ENCODE data around the gene TPCN2. TPM values are rescaled to one million over a fixed set of nuclear protein-coding genes. Genes with fewer than 3 reads are reported as not detected.

Gene TPCN2
- total and polyA plus RNA-seq, 7 experiments from 2014 or later, result 3.3 to 29.4 (median 21.2) TPM

DNA sequence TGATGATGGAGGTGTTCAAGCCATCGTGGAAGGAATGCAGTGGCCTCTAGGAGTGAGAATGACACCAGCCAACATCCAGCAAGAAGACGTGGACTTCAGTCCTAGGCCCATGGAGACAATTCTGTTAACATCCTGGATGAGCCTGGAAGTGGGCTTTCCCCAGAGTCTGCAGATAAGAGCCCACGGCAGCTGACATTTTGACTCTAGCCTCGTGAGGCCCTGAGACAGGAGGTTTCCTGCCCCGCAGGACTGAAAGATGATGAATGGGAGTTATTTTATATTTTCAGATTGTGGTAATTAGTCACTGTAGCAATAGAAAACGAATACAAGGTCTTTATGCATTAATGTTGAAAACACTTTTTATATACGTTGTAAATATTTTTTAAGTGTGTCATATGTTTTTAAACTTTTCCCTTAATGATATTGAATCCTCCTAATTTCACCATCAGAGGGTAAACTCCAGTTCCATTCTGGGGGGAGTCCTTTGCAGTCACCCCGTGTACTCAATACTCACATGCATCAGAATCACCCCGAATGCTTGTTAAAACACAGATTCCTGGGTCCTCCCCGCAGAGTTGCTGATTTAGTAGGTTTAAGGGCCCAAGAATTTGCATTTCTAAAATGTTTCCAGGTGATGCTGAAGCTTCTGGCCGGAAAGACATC, 570 bp upstream of the TPCN2 start:
- H3K4me1 ChIP-seq (ENCODE audit: control insufficient read depth in 2 of 2, insufficient read depth in 2 of 2, low read length in 2 of 2), result peaks cover 12 to 16% of the 10 kb centered on the region in 2 donors
- peak overlapping the region; percentile 98 for H3K27ac ChIP-seq (ENCODE audit: low read depth, low read length)
- no peak for DNase-seq

DNA sequence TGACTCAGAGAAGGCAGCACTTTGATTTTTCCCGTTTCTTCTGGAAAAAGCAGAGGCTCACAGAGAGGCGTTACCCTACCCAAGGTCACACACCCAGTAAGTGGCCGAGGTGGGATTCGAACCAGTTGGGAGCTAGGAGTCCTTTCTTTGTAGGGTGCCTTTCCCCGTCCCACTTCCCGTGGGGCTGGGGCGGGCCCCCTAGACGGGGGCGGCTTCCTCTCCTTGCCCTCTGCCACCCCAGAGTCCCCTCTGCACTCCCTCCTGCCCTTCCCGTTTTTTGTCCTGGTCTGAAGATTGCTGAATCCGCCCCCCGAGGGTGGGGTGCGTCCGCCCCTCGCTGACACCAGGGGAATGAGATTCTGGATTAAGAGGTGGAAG, 747 bp downstream of the TPCN2 start:
- DNase-seq (peak in 5 of 9 donors; percentile 9 to 26 (median 20)), ATAC-seq (no peak)
- H3K36me3 ChIP-seq (ENCODE audit: control insufficient read depth in 2 of 3, insufficient read depth in 3 of 3, low read length in 3 of 3), result peaks cover 0 to 12% (median 0%) of the 10 kb centered on the region in 3 experiments
- ChIA-PET CTCF (no interaction called here), POLR2A (interaction anchor here (0.7 kb wide), 2 partner anchors 102 to 247 kb away, joined by 3 to 4 read pairs; no protein-coding TSS in a partner anchor)
- Mint-ChIP-seq H3K4me3 (peak overlapping the region; percentile 75 to 86 (median 82)), H3K27ac (peak overlapping the region; percentile 82 to 94 (median 89)), H3K9me3 (no peaks in the 10 kb centered on the region), H3K4me1 (peaks cover 4 to 35% (median 28%) of the 10 kb centered on the region in 7 donors), H3K36me3 (peaks cover 0 to 4% (median 0%) of the 10 kb centered on the region in 5 donors), H3K27me3 (peaks cover 0 to 22% (median 0%) of the 10 kb centered on the region in 5 donors)
- no peaks in the 10 kb centered on the region for H3K27me3 ChIP-seq (ENCODE audit: control insufficient read depth in 2 of 2, insufficient read depth in 2 of 2, low read length in 2 of 2)
- peak overlapping the region; percentile 98 for H3K27ac ChIP-seq (ENCODE audit: low read depth, low read length)
- H3K4me3 ChIP-seq (ENCODE audit: low read length), result peak overlapping the region; percentile 85
- no peaks in the 10 kb centered on the region for H3K9me3 ChIP-seq (ENCODE audit: control insufficient read depth in 2 of 3, low read length in 3 of 3)
- H3K4me1 ChIP-seq (ENCODE audit: control insufficient read depth in 2 of 2, insufficient read depth in 2 of 2, low read length in 2 of 2), result peaks cover 12 to 16% of the 10 kb centered on the region in 2 donors
- intact Hi-C loops (cut with micrococcal nuclease), result loop anchor here (2.0 to 5.0 kb wide), 5 partner anchors 39 to 1221 kb away; partner anchors contain the start of genes CPT1A (in 1 of the 2), NDUFS8 (in 1 of the 2), PPFIA1 (in 1 of the 2) and PPP6R3 (in 1 of the 2)

More for the DNA sequence above, 570 bp upstream of the TPCN2 start:
- ChIA-PET CTCF (no interaction called here), POLR2A (interaction anchor here (0.7 to 1.5 kb wide), 3 partner anchors 9 to 264 kb away, joined by 3 read pairs; no protein-coding TSS in a partner anchor)
- peaks cover 0 to 5% (median 0%) of the 10 kb centered on the region in 3 experiments for H3K36me3 ChIP-seq (ENCODE audit: control insufficient read depth in 2 of 3, insufficient read depth in 3 of 3, low read length in 3 of 3)
- no peaks in the 10 kb centered on the region for H3K9me3 ChIP-seq (ENCODE audit: control insufficient read depth in 2 of 3, low read length in 3 of 3)
- intact Hi-C loops (cut with micrococcal nuclease), result loop anchor here (1.0 to 5.0 kb wide), 12 partner anchors 41 to 1223 kb away; partner anchors contain the start of genes LTO1 (in 2 of the 2), TESMIN (in 2 of the 2), CPT1A (in 1 of the 2) and IGHMBP2 (in 1 of the 2)
- peaks cover 0 to 27% (median 0%) of the 10 kb centered on the region in 5 donors for H3K27me3 Mint-ChIP-seq
- peak overlapping the region; percentile 85 for H3K4me3 ChIP-seq (ENCODE audit: low read length)
- H3K27me3 ChIP-seq (ENCODE audit: control insufficient read depth in 2 of 2, insufficient read depth in 2 of 2, low read length in 2 of 2), result no peaks in the 10 kb centered on the region
- no peaks in the 10 kb centered on the region for H3K9me3 Mint-ChIP-seq
- H3K36me3 Mint-ChIP-seq, result no peaks in the 10 kb centered on the region
- H3K27ac Mint-ChIP-seq, result peak overlapping the region in 8 of 9 donors; percentile 55 to 91 (median 84)
- peaks cover 4 to 35% (median 29%) of the 10 kb centered on the region in 7 donors for H3K4me1 Mint-ChIP-seq
- peak overlapping the region; percentile 62 to 87 (median 80) for H3K4me3 Mint-ChIP-seq
- peak; percentile 10 for ATAC-seq

DNA sequence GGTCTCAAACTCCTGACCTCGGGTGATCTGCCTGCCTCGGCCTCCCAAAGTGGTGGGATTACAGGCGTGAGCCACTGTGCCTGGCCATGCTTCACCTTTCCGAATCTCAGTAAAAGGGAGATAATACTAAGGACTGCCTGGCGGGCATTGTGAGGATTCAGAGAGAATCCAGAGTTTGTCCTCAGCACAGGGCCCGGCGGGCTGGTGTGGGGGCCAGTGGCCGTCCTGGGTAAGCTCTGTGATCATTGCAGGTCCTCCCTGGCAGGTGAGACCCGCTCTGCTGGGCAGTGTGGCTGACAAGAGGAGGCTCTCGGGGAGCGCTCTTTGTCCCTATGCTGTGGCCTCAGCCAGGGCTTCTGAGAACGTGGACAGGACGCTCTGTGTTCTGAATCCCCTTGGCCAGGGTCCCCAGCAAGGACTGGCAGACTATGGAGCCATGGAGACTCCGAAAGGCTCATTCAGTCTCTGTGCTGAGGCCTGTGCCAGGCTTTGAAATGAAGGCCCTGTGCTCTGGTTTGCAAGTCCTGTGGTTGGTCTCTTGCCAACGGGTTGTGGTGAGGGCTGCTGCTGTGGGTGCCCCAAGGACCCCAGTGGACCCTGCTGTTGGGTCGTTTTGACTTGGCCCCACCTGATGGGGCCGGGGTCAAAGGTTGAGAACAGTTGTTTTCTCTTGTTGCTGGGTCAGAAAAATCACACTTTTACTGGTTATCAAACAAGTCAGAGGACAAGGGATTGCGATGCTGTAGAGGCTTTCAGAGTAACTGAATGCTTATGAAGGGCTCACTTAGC, 2.1 kb downstream of the TPCN2 start:
- ATAC-seq, result no peak
- Histone ChIP-seq H3K9me3 (ENCODE audit: control insufficient read depth in 2 of 3, low read length in 3 of 3) (no peaks in the 10 kb centered on the region), H3K36me3 (ENCODE audit: control insufficient read depth in 2 of 3, insufficient read depth in 3 of 3, low read length in 3 of 3) (peaks cover 0 to 25% (median 0%) of the 10 kb centered on the region in 3 experiments), H3K4me1 (ENCODE audit: control insufficient read depth in 2 of 2, insufficient read depth in 2 of 2, low read length in 2 of 2) (peaks cover 16 to 18% of the 10 kb centered on the region in 2 donors), H3K27me3 (ENCODE audit: control insufficient read depth in 2 of 2, insufficient read depth in 2 of 2, low read length in 2 of 2) (no peaks in the 10 kb centered on the region), H3K4me3 (ENCODE audit: low read length) (no peak overlapping the region), H3K27ac (ENCODE audit: low read depth, low read length) (peak overlapping the region; percentile 33)
- POLR2A ChIA-PET, result no interaction called here
- Mint-ChIP-seq H3K27ac (peak overlapping the region in 8 of 9 donors; percentile 36 to 94 (median 86)), H3K9me3 (no peaks in the 10 kb centered on the region), H3K4me1 (peaks cover 4 to 39% (median 24%) of the 10 kb centered on the region in 7 donors), H3K4me3 (peak overlapping the region; percentile 9 to 86 (median 80)), H3K27me3 (peaks cover 0 to 13% (median 0%) of the 10 kb centered on the region in 5 donors), H3K36me3 (peaks cover 0 to 4% (median 0%) of the 10 kb centered on the region in 5 donors)
- no peak for DNase-seq
- CTCF ChIA-PET, result no interaction called here
- intact Hi-C loops (cut with micrococcal nuclease), result no loop called here

- ATAC-seq, result no peak
- H3K4me3 ChIP-seq (ENCODE audit: low read length), result no peak overlapping the region
- H3K4me1 ChIP-seq (ENCODE audit: control insufficient read depth in 2 of 2, insufficient read depth in 2 of 2, low read length in 2 of 2), result peaks cover 16 to 18% of the 10 kb centered on the region in 2 donors
- CTCF ChIA-PET, result interaction anchor here (0.6 kb wide), 1 partner anchor 49 kb away, joined by 3 read pairs; no protein-coding TSS in a partner anchor
- peak overlapping the region in 8 of 10 donors; percentile 9 to 84 (median 48) for H3K4me3 Mint-ChIP-seq
- no peak for DNase-seq
- no peaks in the 10 kb centered on the region for H3K9me3 ChIP-seq (ENCODE audit: control insufficient read depth in 2 of 3, low read length in 3 of 3)
- POLR2A ChIA-PET, result no interaction called here
- peaks cover 0 to 7% (median 0%) of the 10 kb centered on the region in 5 donors for H3K36me3 Mint-ChIP-seq
- peaks cover 0 to 26% (median 0%) of the 10 kb centered on the region in 3 experiments for H3K36me3 ChIP-seq (ENCODE audit: control insufficient read depth in 2 of 3, insufficient read depth in 3 of 3, low read length in 3 of 3)
- peaks cover 8 to 43% (median 25%) of the 10 kb centered on the region in 7 donors for H3K4me1 Mint-ChIP-seq
- H3K27ac ChIP-seq (ENCODE audit: low read depth, low read length), result peak overlapping the region; percentile 33
- intact Hi-C loops (cut with micrococcal nuclease), result no loop called here
- peak overlapping the region; percentile 49 to 94 (median 86) for H3K27ac Mint-ChIP-seq
- no peaks in the 10 kb centered on the region for H3K27me3 ChIP-seq (ENCODE audit: control insufficient read depth in 2 of 2, insufficient read depth in 2 of 2, low read length in 2 of 2)
- no peaks in the 10 kb centered on the region for H3K9me3 Mint-ChIP-seq
- H3K27me3 Mint-ChIP-seq, result peaks cover 0 to 5% (median 0%) of the 10 kb centered on the region in 5 donors
Observed at GRCh38 chr11:69051381-69052342, 2.9 kb downstream of the TPCN2 start.

DNA sequence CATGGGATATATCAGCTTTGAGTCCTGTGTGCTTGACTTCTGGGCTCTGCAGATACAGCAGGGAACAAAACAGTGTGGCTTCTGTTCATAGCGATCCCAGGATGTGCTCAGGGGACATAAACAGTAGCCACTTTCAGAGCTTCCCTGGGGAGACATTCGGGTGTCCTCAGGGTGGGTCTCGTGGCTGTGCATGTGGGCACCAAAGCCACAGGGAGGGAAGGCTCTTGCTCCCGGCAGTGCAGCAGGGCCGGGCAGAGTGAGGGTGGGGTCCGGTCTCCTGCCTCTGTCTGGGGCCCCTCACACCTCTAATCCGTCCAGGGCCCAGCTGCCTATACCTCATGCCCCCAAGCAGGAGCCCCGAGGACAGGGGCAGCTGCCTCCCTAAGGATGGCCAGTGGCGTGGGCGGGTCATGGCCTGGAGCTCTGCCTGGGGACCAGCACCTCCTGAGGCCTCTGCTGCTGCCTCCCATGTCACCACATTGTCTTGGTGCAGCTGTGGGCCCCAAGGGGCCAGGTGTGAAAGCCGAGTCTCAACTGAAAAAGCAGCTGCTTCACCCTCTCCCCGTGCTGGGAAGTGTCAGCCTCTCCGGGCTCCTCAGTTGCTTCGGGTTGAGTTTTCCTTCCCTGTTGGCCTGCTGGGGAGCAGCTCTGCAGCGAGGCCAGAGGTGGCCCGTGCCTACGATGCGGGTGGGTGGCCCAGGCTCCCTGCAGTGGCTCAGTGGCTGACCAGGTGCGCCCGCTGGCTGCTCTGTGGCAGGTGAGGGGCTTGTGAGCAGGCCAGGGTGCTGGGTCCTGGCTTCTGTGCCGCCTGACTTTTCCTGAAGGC, 3.8 kb downstream of the TPCN2 start:
- ATAC-seq (no peak), DNase-seq (no peak)
- H3K9me3 Mint-ChIP-seq, result no peaks in the 10 kb centered on the region
- no peak overlapping the region for H3K4me3 Mint-ChIP-seq
- H3K27ac Mint-ChIP-seq, result peak overlapping the region in 3 of 9 donors; percentile 38 to 72 (median 54)
- intact Hi-C loops (cut with micrococcal nuclease), result no loop called here
- H3K4me1 ChIP-seq (ENCODE audit: control insufficient read depth in 2 of 2, insufficient read depth in 2 of 2, low read length in 2 of 2), result peaks cover 16 to 18% of the 10 kb centered on the region in 2 donors
- POLR2A ChIA-PET, result no interaction called here
- H3K9me3 ChIP-seq (ENCODE audit: control insufficient read depth in 2 of 3, low read length in 3 of 3), result no peaks in the 10 kb centered on the region
- no peaks in the 10 kb centered on the region for H3K27me3 ChIP-seq (ENCODE audit: control insufficient read depth in 2 of 2, insufficient read depth in 2 of 2, low read length in 2 of 2)
- CTCF ChIA-PET, result interaction anchor here (0.6 kb wide), 1 partner anchor 1708 kb away, joined by 3 read pairs; no protein-coding TSS in a partner anchor
- peaks cover 0 to 28% (median 0%) of the 10 kb centered on the region in 3 experiments for H3K36me3 ChIP-seq (ENCODE audit: control insufficient read depth in 2 of 3, insufficient read depth in 3 of 3, low read length in 3 of 3)
- H3K27me3 Mint-ChIP-seq, result no peaks in the 10 kb centered on the region
- peaks cover 8 to 43% (median 25%) of the 10 kb centered on the region in 7 donors for H3K4me1 Mint-ChIP-seq
- peaks cover 0 to 7% (median 0%) of the 10 kb centered on the region in 5 donors for H3K36me3 Mint-ChIP-seq
- no peak overlapping the region for H3K4me3 ChIP-seq (ENCODE audit: low read length)
- no peak overlapping the region for H3K27ac ChIP-seq (ENCODE audit: low read depth, low read length)

All from naive thymus-derived CD4-positive, alpha-beta T cell (primary cell).